Nephron progenitor cell (in vitro differentiated cells): ENCODE results near the gene RNF224.

Experiments used
- DNase-seq: peaks from one replicate; pipeline ENCODE4 v3.0.0; 2021
- H3K27ac Mint-ChIP-seq: 2 replicates; pipeline ENCODE4 v1.8.0; 2021; ENCODE audit warnings: mild to moderate bottlenecking, moderate library complexity, mixed read lengths
- H3K27me3 Mint-ChIP-seq: 2 replicates; pipeline ENCODE4 v1.8.0; 2021; ENCODE audit warnings: mild to moderate bottlenecking, low read depth, mixed read lengths; ENCODE audit not compliant: poor library complexity
- H3K36me3 Mint-ChIP-seq: 2 replicates; pipeline ENCODE4 v1.8.0; 2021; ENCODE audit warnings: low read depth, mixed read lengths
- H3K4me1 Mint-ChIP-seq: 2 replicates; pipeline ENCODE4 v1.8.0; 2021; ENCODE audit warnings: mixed read lengths
- H3K4me3 Mint-ChIP-seq: 2 replicates; pipeline ENCODE4 v1.8.0; 2021; ENCODE audit warnings: mild to moderate bottlenecking, moderate library complexity, mixed read lengths
- H3K9me3 Mint-ChIP-seq: 2 replicates; pipeline ENCODE4 v1.8.0; 2021; ENCODE audit warnings: mild to moderate bottlenecking, moderate library complexity, mixed read lengths
- TF ChIP-seq, protein P1 (sequence below): fragments of 200-600 bp; sonication (generic); IDR thresholded peaks from 2 replicates; pipeline ENCODE4 v1.5.0; 2021; ENCODE audit warnings: antibody characterized with exemption

The RNF224 gene

DNA sequence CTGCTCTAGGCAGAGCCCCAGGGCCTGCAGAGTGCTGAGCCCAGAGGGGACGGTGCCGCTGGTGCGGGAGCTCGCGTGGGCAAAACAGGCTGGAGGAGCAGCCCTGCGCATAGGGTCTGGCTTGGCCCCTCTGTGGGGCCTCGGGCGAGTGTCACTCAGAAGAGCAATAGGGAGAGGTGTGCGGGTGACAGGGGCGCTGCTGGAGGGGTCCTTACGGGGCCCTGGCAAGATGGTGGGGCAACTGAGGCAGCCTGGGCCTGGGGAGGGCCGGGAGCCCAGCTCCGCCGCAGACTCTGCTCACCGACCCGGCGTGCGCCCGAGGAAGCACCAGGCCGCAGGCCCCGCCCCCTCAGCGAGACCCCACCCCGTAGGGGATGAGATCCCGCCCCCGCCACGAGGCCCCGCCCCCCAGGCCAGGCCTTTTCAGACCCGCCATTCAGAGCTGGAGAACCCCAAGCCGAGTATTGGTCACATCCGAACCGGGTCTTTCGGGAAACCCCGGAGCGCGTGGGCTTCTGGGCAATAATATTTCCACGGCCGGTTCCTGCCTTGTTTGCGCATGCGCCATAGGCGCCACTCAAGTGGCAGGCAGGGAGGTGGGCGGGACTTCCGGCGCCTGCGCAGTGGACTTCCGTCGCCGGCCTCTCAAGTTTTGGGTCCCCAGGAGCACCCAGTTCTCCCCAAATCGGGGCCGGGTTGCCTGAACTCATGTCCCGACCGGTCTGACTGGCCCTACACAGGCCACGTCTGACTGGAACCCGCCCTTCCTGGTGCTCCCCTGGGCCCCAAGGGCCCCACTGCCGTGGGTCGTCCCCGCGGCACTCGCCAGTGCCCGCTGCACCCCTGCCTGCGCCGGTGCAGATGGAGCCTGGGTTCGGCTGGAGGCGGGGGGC, 4.0 kb upstream of the RNF224 start:
- Mint-ChIP-seq H3K36me3 (no peaks in the 10 kb centered on the region), H3K4me3 (peak overlapping the region; percentile 75), H3K9me3 (no peaks in the 10 kb centered on the region), H3K27me3 (peaks cover 4% of the 10 kb centered on the region), H3K27ac (no peak overlapping the region), H3K4me1 (peaks cover 10% of the 10 kb centered on the region)
- DNase-seq: peak; percentile 95
- TF ChIP-seq, protein P1, sequence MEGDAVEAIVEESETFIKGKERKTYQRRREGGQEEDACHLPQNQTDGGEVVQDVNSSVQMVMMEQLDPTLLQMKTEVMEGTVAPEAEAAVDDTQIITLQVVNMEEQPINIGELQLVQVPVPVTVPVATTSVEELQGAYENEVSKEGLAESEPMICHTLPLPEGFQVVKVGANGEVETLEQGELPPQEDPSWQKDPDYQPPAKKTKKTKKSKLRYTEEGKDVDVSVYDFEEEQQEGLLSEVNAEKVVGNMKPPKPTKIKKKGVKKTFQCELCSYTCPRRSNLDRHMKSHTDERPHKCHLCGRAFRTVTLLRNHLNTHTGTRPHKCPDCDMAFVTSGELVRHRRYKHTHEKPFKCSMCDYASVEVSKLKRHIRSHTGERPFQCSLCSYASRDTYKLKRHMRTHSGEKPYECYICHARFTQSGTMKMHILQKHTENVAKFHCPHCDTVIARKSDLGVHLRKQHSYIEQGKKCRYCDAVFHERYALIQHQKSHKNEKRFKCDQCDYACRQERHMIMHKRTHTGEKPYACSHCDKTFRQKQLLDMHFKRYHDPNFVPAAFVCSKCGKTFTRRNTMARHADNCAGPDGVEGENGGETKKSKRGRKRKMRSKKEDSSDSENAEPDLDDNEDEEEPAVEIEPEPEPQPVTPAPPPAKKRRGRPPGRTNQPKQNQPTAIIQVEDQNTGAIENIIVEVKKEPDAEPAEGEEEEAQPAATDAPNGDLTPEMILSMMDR: no peak

DNA sequence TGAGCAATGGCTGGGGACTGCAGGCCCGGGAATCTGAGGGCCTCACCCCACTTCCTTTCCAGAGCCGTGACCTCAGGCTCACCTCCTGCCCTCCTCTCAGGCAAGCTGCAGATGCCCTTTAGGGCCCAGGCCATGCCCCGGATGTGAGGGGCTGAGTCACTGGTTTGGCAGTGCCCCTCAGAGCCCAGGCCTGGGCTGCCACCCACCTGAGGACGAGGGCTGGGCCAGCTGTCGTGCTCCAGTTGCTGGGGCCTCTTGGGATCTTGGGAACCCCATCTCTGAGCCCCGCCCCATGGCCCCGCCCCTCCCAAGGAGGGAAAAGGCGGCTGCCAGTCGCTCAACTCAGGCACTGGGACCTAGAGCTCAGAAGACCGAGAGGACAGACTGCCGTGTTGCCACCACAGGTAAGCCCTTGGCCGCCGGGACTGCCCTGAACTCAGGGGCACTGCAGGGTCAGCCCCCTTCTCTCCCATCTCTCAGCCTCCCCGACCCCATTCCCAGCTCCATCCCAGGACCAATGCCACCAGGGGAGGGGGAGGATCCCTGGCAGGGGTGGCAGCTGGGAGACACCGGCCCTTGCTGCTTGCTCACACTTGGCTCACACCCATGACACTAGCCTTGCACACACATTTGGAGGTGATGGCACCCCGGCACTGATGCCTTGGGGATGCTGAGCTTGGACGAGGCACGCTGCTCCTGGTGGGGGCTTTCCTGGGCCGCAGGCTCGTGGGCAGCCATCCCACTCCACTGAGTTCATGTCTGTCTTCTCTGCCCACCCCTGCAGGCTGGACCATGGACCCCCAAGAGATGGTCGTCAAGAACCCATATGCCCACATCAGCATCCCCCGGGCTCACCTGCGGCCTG, 2.2 kb upstream of the RNF224 start, which contains the start of gene CYSRT1:
Gene CYSRT1, plus strand, starts transcription at position 345 of the 865 bp plus-strand sequence. Its CDS starts 448 bp downstream, at position 793.
- TF ChIP-seq, protein P1: no peak
- Mint-ChIP-seq H3K36me3 (no peaks in the 10 kb centered on the region), H3K9me3 (no peaks in the 10 kb centered on the region), H3K27me3 (peaks cover 4% of the 10 kb centered on the region), H3K4me1 (peaks cover 14% of the 10 kb centered on the region), H3K27ac (no peak within 1 kb of the TSS), H3K4me3 (peak within 1 kb of the TSS; percentile 75)
- no peak for DNase-seq

DNA sequence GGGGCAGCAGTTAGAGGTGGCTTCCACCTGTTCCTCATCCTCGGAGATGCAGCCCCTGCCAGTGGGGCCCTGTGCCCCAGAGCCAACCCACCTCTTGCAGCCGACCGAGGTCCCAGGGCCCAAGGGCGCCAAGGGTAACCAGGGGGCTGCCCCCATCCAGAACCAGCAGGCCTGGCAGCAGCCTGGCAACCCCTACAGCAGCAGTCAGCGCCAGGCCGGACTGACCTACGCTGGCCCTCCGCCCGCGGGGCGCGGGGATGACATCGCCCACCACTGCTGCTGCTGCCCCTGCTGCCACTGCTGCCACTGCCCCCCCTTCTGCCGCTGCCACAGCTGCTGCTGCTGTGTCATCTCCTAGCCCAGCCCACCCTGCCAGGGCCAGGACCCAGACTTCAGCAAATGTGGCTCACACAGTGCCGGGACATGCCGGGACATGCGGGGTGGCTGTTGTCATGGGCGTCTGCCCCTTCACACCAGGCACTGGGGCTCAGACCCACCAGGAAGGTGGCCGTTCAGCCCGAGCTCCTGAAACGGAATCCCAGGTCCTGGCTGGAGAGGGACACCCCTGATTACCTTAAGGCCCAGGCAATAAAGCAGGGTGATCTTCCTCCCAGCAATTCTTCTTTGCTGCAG, 1.5 kb upstream of the RNF224 start:
- DNase-seq: no peak
- no peak overlapping the region for H3K4me3 Mint-ChIP-seq
- no peaks in the 10 kb centered on the region for H3K36me3 Mint-ChIP-seq

DNA sequence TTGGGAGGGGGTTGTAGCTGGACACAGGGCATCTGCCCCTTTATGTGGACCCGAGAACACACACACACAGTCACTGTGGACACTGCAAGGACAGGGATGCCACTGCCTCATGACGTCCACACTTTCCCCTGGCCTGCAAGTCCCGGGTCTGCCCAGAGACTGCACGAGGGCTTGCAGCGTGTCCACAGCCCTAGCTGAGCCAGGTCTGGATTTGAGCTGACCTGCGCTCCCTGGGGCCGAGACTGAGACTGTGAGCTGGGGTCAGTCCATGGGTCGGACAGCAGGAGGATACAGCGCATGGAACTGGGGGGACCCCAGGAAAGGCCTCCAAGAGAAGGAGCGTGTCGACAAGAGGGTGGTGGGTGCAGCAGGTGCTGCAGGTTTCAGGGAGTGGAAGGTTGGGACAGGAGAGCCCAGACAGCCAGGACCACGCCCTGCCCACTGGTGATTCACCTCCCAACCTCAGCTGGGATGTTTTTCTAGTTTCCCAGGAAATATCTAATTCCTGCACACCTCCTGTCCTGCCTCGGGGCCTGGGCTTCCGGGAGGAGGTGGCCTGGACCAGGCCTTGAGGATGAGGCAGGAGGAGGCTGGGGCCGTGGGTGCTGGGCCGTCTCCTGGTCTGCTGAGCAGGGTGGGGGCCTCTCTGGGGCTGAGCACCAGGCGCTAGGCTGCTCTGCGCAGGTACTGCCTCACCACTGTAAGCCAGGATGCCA, 806 bp upstream of the RNF224 start:
- H3K4me1 Mint-ChIP-seq: peaks cover 14% of the 10 kb centered on the region
- H3K4me3 Mint-ChIP-seq: no peak overlapping the region
- H3K27ac Mint-ChIP-seq: no peak overlapping the region
- DNase-seq: no peak
- TF ChIP-seq, protein P1: no peak
- H3K9me3 Mint-ChIP-seq: no peaks in the 10 kb centered on the region
- peaks cover 4% of the 10 kb centered on the region for H3K27me3 Mint-ChIP-seq
- no peaks in the 10 kb centered on the region for H3K36me3 Mint-ChIP-seq

More for the DNA sequence above, 1.5 kb upstream of the RNF224 start:
- H3K27ac Mint-ChIP-seq: no peak overlapping the region
- TF ChIP-seq, protein P1: no peak
- peaks cover 14% of the 10 kb centered on the region for H3K4me1 Mint-ChIP-seq
- H3K27me3 Mint-ChIP-seq: peaks cover 4% of the 10 kb centered on the region
- H3K9me3 Mint-ChIP-seq: no peaks in the 10 kb centered on the region

DNA sequence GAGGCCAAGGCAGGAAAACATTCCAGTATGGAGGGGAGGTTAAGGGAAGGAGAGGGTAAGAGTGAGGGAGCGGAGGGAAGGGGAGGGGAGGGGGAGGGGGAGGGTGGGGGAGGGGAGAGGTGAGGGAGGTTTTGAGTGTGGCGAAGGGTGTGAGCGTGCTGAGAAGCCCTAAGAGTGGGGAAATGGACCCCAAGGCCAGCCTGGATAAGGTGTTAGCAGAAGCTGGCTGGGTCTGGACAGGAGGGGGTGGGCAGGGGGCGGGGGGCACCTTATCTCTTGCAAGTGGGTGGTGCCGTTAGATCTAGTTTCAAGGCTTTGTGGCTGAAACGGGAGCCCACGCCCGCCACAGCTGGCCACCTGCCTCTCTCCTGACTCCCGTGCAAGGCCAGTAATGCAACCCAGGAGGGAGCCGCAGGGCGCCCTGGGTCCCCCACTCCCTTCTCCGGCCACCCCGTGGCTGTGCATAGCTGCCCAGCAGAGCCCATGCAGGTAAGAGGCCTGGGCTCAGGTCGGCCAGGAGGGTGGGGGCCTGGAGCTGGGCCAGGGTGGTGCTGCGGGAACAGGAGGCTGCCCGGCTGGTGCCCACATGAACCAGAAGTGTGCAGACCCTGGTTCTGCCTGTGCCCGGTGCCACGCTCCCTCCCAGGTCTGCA, 677 bp downstream of the RNF224 start:
- TF ChIP-seq, protein P1: no peak
- DNase-seq: no peak
- peaks cover under 1% of the 10 kb centered on the region for H3K27me3 Mint-ChIP-seq
- peaks cover 14% of the 10 kb centered on the region for H3K4me1 Mint-ChIP-seq
- H3K9me3 Mint-ChIP-seq: no peaks in the 10 kb centered on the region
- H3K36me3 Mint-ChIP-seq: no peaks in the 10 kb centered on the region
- peak overlapping the region; percentile 46 for H3K4me3 Mint-ChIP-seq
- no peak overlapping the region for H3K27ac Mint-ChIP-seq
